Right lobe of liver (tissue), 4 donors: ENCODE measurements around the gene ZNF580.

Experiments
- POLR2A ChIP-seq: fragments of 450-650 bp; IDR thresholded peaks from one replicate; pipeline ENCODE4 v1.6.1; 2017; ENCODE audit warnings: antibody characterized with exemption, mild to moderate bottlenecking
- TF ChIP-seq, protein P1 (sequence below), 4 donors: fragments of 200-600 bp in 3 of 4; fragments of 450-650 bp in 1 of 4; IDR thresholded peaks; one replicate each; pipeline versions ENCODE4 v1.5.1 to v1.8.0; 2016 to 2022; ENCODE audit warnings: antibody characterized with exemption in 4 of 4, mild to moderate bottlenecking in 2 of 4
- donor health status: DM: no; HTN: no; CAD: no.
- donor health status: DM: no; HTN: no; CAD: no.
- donor health status: DM: no; HTN: yes; CAD: no.

DNA sequence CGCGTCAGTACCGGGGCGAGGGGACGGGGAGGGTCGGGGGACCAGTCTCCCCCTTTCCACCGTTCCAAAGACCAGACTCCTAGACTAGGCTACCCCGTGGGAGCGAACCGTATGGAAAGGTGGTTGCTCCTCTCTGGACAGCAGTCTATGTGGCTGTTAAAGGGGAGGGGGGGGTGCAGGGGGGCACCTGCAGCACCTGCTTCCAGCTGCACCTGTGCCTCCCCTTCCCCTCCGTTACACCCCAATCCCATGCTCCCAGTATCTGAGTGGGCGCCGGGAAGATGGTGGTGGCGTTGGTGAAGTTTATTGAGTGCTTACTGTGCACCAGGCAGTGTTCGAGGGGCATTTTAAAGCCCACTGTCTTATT, 40.2 kb upstream of the ZNF580 start:
- TF ChIP-seq, protein P1, sequence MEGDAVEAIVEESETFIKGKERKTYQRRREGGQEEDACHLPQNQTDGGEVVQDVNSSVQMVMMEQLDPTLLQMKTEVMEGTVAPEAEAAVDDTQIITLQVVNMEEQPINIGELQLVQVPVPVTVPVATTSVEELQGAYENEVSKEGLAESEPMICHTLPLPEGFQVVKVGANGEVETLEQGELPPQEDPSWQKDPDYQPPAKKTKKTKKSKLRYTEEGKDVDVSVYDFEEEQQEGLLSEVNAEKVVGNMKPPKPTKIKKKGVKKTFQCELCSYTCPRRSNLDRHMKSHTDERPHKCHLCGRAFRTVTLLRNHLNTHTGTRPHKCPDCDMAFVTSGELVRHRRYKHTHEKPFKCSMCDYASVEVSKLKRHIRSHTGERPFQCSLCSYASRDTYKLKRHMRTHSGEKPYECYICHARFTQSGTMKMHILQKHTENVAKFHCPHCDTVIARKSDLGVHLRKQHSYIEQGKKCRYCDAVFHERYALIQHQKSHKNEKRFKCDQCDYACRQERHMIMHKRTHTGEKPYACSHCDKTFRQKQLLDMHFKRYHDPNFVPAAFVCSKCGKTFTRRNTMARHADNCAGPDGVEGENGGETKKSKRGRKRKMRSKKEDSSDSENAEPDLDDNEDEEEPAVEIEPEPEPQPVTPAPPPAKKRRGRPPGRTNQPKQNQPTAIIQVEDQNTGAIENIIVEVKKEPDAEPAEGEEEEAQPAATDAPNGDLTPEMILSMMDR (IDR thresholded peaks at IDR 0.05): no peak
- no peak for TF ChIP-seq POLR2A
